Right lung (tissue), 5 donors: Measurements from ENCODE around the gene FAM216A. TPM values are rescaled to one million over a fixed set of nuclear protein-coding genes. Genes with fewer than 3 reads are reported as not detected.
"Not testable (repeated sequence)": the region's sequence is repeated elsewhere in the genome, so short reads cannot be mapped to it uniquely, and the experiment has no call there.

Source experiments
- DNase-seq, 2 donors: peaks; one replicate each; pipeline ENCODE4 v3.0.0-alpha.2; 2013
- polyA plus RNA-seq, 5 donors: library from polyadenylated mRNA; unstranded; fragments of 120-200 nt; gene quantifications; one replicate each; pipeline versions ENCODE4 v1.2.1 to v1.2.3, GENCODE V29; 2013; ENCODE audit warnings: inconsistent platforms in 1 of 5, low replicate concordance in 1 of 5; ENCODE audit not compliant: insufficient read length in 5 of 5, insufficient read depth in 1 of 5

FAM216A gene
- polyA plus RNA-seq, 5 donors: 13.4 to 21.2 (median 18.0) TPM

GRCh38 chr12:110475426-110475825 lies 6.8 kb downstream of the FAM216A start:
- DNase-seq: no peak

- DNase-seq: no peak
Observed at GRCh38 chr12:110498984-110499706, 30.5 kb downstream of the FAM216A start.

GRCh38 chr12:110501399-110501751 lies 32.7 kb downstream of the FAM216A start:
- DNase-seq: peak in 1 of 2 donors; percentile 9

- DNase-seq: peak; percentile 96
Observed at GRCh38 chr12:110501752-110502738, 33.4 kb downstream of the FAM216A start, which contains the start of the genes RAD9B and VPS29. Gene RAD9B, plus strand, starts transcription at chr12:110502331. Its CDS starts 7 bp downstream, at chr12:110502338. Gene VPS29, minus strand, starts transcription at chr12:110502111. Its CDS starts 60 bp downstream, at chr12:110502051.

- DNase-seq: no peak
Observed at GRCh38 chr12:110503432-110503831, 34.8 kb downstream of the FAM216A start.

- no peak for DNase-seq
Observed at GRCh38 chr12:110505332-110505731, 36.7 kb downstream of the FAM216A start.

- no peak for DNase-seq
Observed at GRCh38 chr12:110508071-110508586, 39.5 kb downstream of the FAM216A start.

GRCh38 chr12:110513842-110514241 lies 45.2 kb downstream of the FAM216A start:
- no peak for DNase-seq

- DNase-seq: no peak
Observed at GRCh38 chr12:110514363-110514762, 45.7 kb downstream of the FAM216A start.

- DNase-seq: no peak
Observed at GRCh38 chr12:110516995-110517394, 48.4 kb downstream of the FAM216A start.

- DNase-seq: not testable (repeated sequence)
Observed at GRCh38 chr12:110518014-110518413, 49.4 kb downstream of the FAM216A start.

- not testable (repeated sequence) for DNase-seq
Observed at GRCh38 chr12:110520876-110521712, 52.4 kb downstream of the FAM216A start.

GRCh38 chr12:110528277-110528839 lies 59.7 kb downstream of the FAM216A start:
- DNase-seq: no peak

GRCh38 chr12:110530511-110530910 lies 61.9 kb downstream of the FAM216A start:
- DNase-seq: no peak

- DNase-seq: no peak
Observed at GRCh38 chr12:110531741-110532333, 63.2 kb downstream of the FAM216A start.

GRCh38 chr12:110532644-110533043 lies 64.0 kb downstream of the FAM216A start:
- no peak for DNase-seq

GRCh38 chr12:110533607-110534006 lies 65.0 kb downstream of the FAM216A start:
- no peak for DNase-seq

- no peak for DNase-seq
Observed at GRCh38 chr12:110534811-110535210, 66.2 kb downstream of the FAM216A start.

- DNase-seq: no peak
Observed at GRCh38 chr12:110536834-110537604, 68.4 kb downstream of the FAM216A start.
